Measurements from ENCODE around the gene ZNF330.

ZNF330 gene

DNA sequence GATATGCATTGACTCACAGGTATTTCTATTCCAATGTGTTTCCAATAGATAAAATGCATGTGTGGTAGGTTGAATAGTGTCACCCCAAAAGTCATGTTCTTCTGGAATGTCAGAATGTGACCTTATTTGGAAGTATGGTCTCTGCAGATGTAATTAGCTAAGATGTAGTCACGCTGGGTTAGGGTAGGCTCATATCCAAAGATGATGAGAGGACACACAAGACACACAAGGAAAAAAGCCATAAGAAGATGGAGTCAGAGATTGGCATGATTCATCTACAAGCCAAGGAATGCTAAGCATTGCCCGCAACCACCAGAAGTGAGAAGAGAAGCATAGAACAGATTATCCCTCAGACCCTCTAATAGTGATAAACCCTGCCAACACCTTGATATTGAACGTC is 17.5 kb downstream of the ZNF330 start:
- DNase-seq, result no peak

GRCh38 chr4:141240259-141240658 is 19.6 kb downstream of the ZNF330 start:
- no peak for DNase-seq

- DNase-seq, result no peak
These were observed 20.0 kb downstream of the ZNF330 start for GRCh38 chr4:141240671-141241070.

- DNase-seq, result no peak
These were observed 21.3 kb downstream of the ZNF330 start for GRCh38 chr4:141241986-141242385.

- no peak for DNase-seq
These were observed 23.7 kb downstream of the ZNF330 start for GRCh38 chr4:141244419-141244818.

DNA sequence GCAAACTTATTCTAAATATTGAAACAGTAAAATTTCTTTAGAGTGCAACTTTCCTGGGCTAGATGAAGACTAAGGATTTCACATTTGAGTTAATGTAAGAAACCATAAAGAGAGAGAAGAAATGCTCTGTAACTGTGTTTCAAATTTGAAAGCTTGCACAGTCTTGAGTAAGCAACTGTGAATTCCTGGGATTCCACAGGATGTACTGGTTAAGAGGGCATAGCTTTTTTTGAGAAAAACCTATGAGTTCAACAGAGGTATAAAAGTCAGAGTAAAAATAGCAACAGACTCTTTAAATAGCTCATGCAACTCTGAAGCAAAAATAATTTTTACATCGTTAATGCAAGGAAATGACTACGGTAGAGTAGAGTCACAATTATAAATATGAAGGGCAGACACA is 25.5 kb downstream of the ZNF330 start:
- no peak for DNase-seq

DNA sequence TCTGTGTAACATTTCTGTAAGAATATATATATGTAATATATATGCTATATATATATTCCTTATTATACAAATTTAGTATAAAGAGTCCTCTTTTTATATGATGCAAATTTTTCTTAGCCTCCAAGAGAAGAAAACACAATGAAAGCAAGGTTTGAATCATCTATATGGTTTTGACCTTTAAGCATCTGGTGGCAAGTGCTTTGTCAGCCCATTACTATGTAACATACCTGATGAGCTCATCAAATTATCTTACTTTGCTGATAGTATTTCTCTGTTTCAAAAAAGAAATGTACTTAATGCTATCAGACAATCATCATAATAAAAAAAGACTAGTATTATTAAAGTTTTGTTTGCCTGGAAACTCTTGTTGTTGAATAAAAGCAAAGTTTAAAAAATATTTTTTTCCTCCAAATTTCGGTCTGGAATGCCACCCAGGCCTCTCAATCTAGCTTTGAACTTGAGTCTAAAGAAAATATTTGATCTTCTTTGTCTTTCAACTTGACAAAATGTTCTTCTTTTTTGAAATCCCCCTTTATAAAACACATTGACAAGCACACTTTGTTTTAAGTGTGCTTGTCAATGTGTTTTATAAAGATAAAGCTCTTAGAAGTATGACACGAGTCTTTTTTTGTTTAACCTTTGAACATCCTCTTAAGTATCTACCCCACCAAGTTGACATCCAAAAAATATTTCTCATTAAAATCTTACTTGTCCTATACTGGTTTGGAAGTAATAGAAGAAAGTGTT is 26.2 kb downstream of the ZNF330 start:
- DNase-seq, result no peak

- DNase-seq, result no peak
These were observed 26.7 kb downstream of the ZNF330 start for GRCh38 chr4:141247430-141247780.

- DNase-seq, result no peak
These were observed 27.3 kb downstream of the ZNF330 start for GRCh38 chr4:141248029-141248428.

- DNase-seq, result no peak
These were observed 27.8 kb downstream of the ZNF330 start for GRCh38 chr4:141248486-141248885.

DNA sequence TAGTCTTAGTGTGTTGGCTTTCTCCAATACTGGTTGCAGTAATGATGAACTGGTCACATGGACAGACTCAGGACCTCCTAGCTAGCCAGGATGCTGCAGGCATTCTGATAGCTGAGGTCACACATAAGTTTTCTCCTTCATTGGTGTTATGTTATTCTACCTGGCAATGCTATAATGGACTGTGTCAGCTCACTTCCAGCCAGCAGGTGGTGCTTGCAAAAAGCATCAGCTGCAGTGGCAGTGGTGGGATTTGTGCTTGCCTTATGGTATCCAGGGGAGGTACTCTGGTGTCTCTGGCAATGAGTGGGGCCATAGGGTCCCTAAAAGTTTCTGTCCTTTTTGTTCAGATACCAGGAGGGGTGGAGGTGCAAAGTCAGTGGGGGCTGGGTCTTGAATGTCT is 33.6 kb downstream of the ZNF330 start:
- no peak for DNase-seq

- no peak for DNase-seq
These were observed 34.3 kb downstream of the ZNF330 start for GRCh38 chr4:141255016-141255415.

- DNase-seq, result no peak
These were observed 37.9 kb downstream of the ZNF330 start for GRCh38 chr4:141258558-141258957.

- DNase-seq, result no peak
These were observed 55.1 kb downstream of the ZNF330 start for GRCh38 chr4:141275834-141276233.

DNA sequence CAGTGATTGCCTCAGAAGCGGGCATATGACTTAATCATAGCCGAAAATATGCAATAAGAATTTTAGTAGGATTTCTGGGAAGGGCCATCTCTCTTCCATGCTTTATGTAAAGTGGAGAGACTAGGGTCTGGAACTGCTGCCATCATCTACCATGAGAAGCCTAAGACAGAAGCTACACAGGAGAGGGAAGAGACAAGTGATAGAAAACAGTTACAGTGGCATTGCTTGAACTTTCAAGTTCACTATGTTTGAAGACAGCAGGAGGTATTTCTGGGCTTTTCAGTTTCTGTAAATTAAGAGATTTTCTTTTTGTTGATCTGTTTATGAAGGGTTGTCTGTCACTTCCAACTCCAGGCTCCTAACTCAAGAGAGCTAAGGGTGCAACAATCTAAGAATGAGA is 62.5 kb downstream of the ZNF330 start:
- no peak for DNase-seq

- DNase-seq, result no peak
These were observed 62.9 kb downstream of the ZNF330 start for GRCh38 chr4:141283563-141283962.

Data from central memory CD4-positive, alpha-beta T cell (primary cell).